ENCODE results near the gene TRIM2. TPM values are rescaled to one million over a fixed set of nuclear protein-coding genes. Genes with fewer than 3 reads are reported as not detected.
A peak's percentile ranks its signal among the peaks of the same experiment; 100 is the strongest.

Gene TRIM2
- total RNA-seq, 4 donors from 2014 or later, result 25.7 to 55.9 (median 42.5) TPM

DNA sequence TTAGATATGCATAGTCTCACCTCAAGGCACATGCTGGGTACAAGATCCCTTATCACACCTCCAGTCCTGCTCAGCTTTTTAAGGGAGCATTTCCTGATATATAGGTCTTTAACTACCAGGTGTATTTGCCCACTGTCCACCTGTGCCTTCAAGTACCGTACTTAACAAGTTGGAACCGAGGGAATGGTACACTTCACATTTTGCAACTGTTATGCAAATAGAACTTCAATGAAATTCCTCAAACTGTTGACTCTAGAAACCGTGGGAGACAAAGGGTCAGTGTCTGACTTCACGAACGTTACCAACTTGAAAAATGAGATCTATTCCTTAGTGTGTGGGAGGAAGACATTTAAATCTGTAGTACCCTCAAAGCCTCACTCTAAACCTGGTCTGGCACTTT lies 5.2 kb downstream of the TRIM2 start:
- 28 to 32% methylated on average over 5 of the region's 5 CpGs for WGBS, 2 donors
- peaks cover 0 to 20% (median 3%) of the 10 kb centered on the region in 4 donors for H3K4me1 ChIP-seq
- no peaks in the 10 kb centered on the region for H3K36me3 ChIP-seq
- TF ChIP-seq EP300 (IDR thresholded peaks at IDR 0.05) (no peak), POLR2A (IDR thresholded peaks at IDR 0.05) (no peak)
- TF ChIP-seq, protein P1, sequence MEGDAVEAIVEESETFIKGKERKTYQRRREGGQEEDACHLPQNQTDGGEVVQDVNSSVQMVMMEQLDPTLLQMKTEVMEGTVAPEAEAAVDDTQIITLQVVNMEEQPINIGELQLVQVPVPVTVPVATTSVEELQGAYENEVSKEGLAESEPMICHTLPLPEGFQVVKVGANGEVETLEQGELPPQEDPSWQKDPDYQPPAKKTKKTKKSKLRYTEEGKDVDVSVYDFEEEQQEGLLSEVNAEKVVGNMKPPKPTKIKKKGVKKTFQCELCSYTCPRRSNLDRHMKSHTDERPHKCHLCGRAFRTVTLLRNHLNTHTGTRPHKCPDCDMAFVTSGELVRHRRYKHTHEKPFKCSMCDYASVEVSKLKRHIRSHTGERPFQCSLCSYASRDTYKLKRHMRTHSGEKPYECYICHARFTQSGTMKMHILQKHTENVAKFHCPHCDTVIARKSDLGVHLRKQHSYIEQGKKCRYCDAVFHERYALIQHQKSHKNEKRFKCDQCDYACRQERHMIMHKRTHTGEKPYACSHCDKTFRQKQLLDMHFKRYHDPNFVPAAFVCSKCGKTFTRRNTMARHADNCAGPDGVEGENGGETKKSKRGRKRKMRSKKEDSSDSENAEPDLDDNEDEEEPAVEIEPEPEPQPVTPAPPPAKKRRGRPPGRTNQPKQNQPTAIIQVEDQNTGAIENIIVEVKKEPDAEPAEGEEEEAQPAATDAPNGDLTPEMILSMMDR (IDR thresholded peaks at IDR 0.05), result no peak
- H3K9me3 ChIP-seq, result no peaks in the 10 kb centered on the region
- no peak for DNase-seq (ENCODE audit: low spot score in 2 of 2)
- H3K27ac ChIP-seq, result no peak overlapping the region
- H3K27me3 ChIP-seq, result no peaks in the 10 kb centered on the region
- H3K4me3 ChIP-seq, result no peak overlapping the region

DNA sequence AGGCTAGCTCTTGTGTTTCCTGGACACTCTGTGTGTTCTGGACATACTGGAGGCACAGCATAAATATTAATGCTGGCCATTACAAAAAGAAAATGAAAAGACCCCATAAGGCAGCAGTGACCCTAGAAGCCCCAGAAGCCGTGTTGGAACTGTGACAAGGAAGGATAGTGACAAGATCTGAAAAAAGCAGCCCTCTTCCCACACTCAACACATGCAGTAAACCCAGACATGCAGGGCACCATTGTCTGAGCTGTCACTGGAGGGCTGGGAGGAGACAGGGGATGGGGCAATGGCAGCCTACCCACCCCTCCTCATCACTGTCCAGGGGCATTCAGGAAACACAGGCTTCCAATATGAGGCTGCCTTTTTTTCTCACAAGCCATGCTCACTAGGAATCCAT lies 6.5 kb downstream of the TRIM2 start:
- Histone ChIP-seq H3K27me3 (no peaks in the 10 kb centered on the region), H3K4me3 (no peak overlapping the region), H3K27ac (no peak overlapping the region), H3K9me3 (no peaks in the 10 kb centered on the region), H3K4me1 (peaks cover 0 to 15% (median 0%) of the 10 kb centered on the region in 4 donors), H3K36me3 (no peaks in the 10 kb centered on the region)
- DNase-seq (ENCODE audit: low spot score in 2 of 2), result no peak
- no peak for TF ChIP-seq EP300 (IDR thresholded peaks at IDR 0.05)
- 67 to 72% methylated on average over 1 of the region's 1 CpG for WGBS, 2 donors

DNA sequence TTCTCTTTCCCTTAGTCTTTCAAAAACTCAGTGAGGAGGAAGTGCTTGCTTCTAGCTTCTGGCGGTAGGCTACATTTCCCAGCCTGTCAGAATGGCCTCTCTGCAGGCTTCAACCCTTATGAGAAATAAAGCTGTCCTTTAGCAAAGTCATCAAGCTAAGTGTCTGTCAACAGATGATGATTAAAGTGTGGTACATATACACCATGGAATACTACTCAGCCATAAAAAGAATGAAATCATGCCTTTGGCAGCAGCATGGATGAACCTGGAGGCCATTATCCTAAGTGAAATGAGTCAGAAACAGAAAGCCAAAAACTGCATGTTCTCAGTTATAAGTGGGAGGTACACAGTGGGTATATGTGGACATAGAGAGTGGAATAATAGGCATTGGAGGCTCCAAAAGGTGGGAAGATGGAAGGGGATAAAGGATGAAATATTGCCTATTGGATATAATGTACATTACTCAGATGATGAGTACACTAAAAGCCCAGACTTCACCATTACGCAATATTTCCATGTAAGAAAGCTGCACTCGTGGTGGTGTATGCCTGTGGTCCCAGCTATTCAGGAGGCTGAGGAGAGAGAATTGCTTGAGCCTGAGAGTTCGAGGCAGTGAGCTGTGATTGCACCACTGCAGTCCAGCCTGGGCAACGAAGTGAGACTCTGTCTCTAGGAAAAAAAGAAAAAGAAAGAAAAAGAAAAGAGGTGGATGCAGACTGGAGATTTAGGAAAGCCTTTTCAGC lies 7.9 kb downstream of the TRIM2 start:
- no peak for DNase-seq (ENCODE audit: low spot score in 2 of 2)
- Histone ChIP-seq H3K27me3 (no peaks in the 10 kb centered on the region), H3K27ac (peak overlapping the region in 2 of 4 donors; percentile 30 to 58), H3K4me3 (no peak overlapping the region), H3K4me1 (peaks cover 0 to 11% (median 0%) of the 10 kb centered on the region in 4 donors), H3K9me3 (no peaks in the 10 kb centered on the region), H3K36me3 (no peaks in the 10 kb centered on the region)
- TF ChIP-seq POLR2A (IDR thresholded peaks at IDR 0.05) (no peak), EP300 (IDR thresholded peaks at IDR 0.05) (no peak)
- TF ChIP-seq, protein P1 (IDR thresholded peaks at IDR 0.05), result no peak
- WGBS, 2 donors, result 58 to 70% methylated on average over 5 of the region's 5 CpGs

DNA sequence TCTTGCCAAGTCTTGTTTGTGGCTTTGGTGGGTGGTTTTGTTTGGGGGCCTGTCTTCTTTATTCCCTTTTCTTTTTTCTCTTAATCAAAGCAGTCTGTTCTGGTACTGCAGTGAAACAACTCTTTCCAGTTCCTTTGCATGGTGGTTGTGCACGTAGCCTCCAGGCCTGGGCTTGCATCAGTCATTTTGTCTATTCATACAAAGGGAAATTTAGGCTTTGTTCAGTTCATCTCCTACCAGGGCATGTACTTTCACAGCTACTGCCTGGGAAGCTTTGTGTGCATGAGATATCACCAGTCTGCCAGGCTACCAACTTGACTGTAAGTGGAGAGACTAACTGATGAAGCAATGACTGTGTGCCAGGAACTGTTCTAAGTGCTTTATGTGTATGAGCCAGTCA lies 8.5 kb downstream of the TRIM2 start:
- Histone ChIP-seq H3K27ac (peak overlapping the region in 2 of 4 donors; percentile 30 to 58), H3K4me1 (peaks cover 0 to 11% (median 0%) of the 10 kb centered on the region in 4 donors), H3K27me3 (no peaks in the 10 kb centered on the region), H3K9me3 (no peaks in the 10 kb centered on the region), H3K36me3 (no peaks in the 10 kb centered on the region), H3K4me3 (no peak overlapping the region)
- WGBS, 2 donors, result 34 to 35% methylated on average over 1 of the region's 1 CpG
- no peak for TF ChIP-seq EP300 (IDR thresholded peaks at IDR 0.05)
- TF ChIP-seq POLR2A (IDR thresholded peaks at IDR 0.05), result no peak
- TF ChIP-seq, protein P1 (IDR thresholded peaks at IDR 0.05), result no peak
- no peak for DNase-seq (ENCODE audit: low spot score in 2 of 2)

DNA sequence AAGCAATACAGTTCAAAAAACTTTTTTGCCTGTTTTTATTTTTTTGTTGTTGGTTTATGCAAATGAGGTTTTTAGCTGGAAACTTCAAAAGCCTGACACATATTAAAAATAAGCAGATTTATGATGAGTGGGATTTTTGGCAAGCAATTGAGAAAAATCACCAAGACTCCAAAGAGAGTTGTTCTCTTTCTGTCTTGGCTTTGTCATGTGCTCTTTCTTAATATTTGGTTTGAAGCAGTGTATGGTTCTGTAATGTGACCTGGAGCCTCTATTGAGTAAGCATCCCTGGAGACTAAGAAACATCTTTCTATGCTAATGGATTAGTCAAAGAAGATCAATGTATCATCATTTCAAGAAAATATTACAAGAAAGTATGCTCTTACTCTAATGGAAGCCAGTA lies 11.7 kb downstream of the TRIM2 start:
- H3K27ac ChIP-seq, result no peak overlapping the region
- H3K4me3 ChIP-seq, result no peak overlapping the region
- TF ChIP-seq EP300 (IDR thresholded peaks at IDR 0.05) (no peak), POLR2A (IDR thresholded peaks at IDR 0.05) (no peak)
- TF ChIP-seq, protein P1 (IDR thresholded peaks at IDR 0.05), result no peak

More for the DNA sequence above, 11.7 kb downstream of the TRIM2 start:
- Histone ChIP-seq H3K36me3 (no peaks in the 10 kb centered on the region), H3K4me1 (peaks cover 0 to 11% (median 0%) of the 10 kb centered on the region in 4 donors), H3K9me3 (no peaks in the 10 kb centered on the region), H3K27me3 (no peaks in the 10 kb centered on the region)
- DNase-seq (ENCODE audit: low spot score in 2 of 2), result no peak

Measured in tibial nerve (tissue), 4 donors.